GM23338 (cell line): Measurements from ENCODE around the gene ZNF532. TPM values are rescaled to one million over a fixed set of nuclear protein-coding genes. Genes with fewer than 3 reads are reported as not detected.

Experiments
- ATAC-seq: fragments of 200-7000 bp; cut with Tn5 transposase; 3 replicates; pipeline ENCODE4 v1.9.1; 2020
- DNase-seq: peaks from one replicate; pipeline ENCODE4 v3.0.0-alpha.2; 2015; ENCODE audit warnings: low spot score
- H2AFZ ChIP-seq: fragments of 200-600 bp; sonication (generic); 2 replicates; pipeline ENCODE4 v1.8.0; 2016; ENCODE audit warnings: antibody characterized with exemption, mild to moderate bottlenecking, moderate library complexity
- H3F3A ChIP-seq: fragments of 200-600 bp; sonication (generic); replicated peaks from 2 replicates; pipeline ENCODE4 v1.8.0; 2017; ENCODE audit warnings: antibody characterized with exemption, mixed run types, low read depth
- H3K27ac ChIP-seq: fragments of 200-600 bp; sonication (generic); 2 replicates; pipeline ENCODE4 v1.6.1; 2016; ENCODE audit warnings: low read depth
- H3K27me3 ChIP-seq: fragments of 200-600 bp; sonication (generic); 2 replicates; pipeline ENCODE4 v1.8.0; 2016; ENCODE audit warnings: mild to moderate bottlenecking, mixed run types, moderate library complexity; ENCODE audit not compliant: insufficient read depth
- H3K36me3 ChIP-seq: fragments of 200-600 bp; sonication (generic); 2 replicates; pipeline ENCODE4 v1.8.0; 2016; ENCODE audit warnings: mild to moderate bottlenecking; ENCODE audit not compliant: insufficient read depth
- H3K4me1 ChIP-seq: fragments of 200-600 bp; sonication (generic); 2 replicates; pipeline ENCODE4 v1.8.0; 2016; ENCODE audit warnings: mild to moderate bottlenecking, moderate library complexity; ENCODE audit not compliant: insufficient read depth
- H3K4me2 ChIP-seq: fragments of 200-600 bp; sonication (generic); 2 replicates; pipeline ENCODE4 v1.7.1; 2017; ENCODE audit warnings: mixed run types
- H3K4me3 ChIP-seq: fragments of 200-600 bp; sonication (generic); 2 replicates; pipeline ENCODE4 v1.6.1; 2016; ENCODE audit warnings: mixed run types
- H3K79me2 ChIP-seq: fragments of 200-600 bp; sonication (generic); replicated peaks from 2 replicates; pipeline ENCODE4 v1.8.0; 2017; ENCODE audit warnings: mild to moderate bottlenecking; ENCODE audit not compliant: insufficient read depth
- H3K9me2 ChIP-seq: fragments of 200-600 bp; sonication (generic); 2 replicates; pipeline ENCODE4 v1.8.0; 2017; ENCODE audit not compliant: insufficient read depth
- H4K20me1 ChIP-seq: fragments of 200-600 bp; sonication (generic); replicated peaks from 2 replicates; pipeline ENCODE4 v1.8.0; 2017; ENCODE audit warnings: mild to moderate bottlenecking; ENCODE audit not compliant: insufficient read depth
- H3K27ac Mint-ChIP-seq: 2 replicates; pipeline ENCODE4 v1.8.0; 2020; ENCODE audit warnings: inconsistent platforms, mild to moderate bottlenecking, moderate library complexity, mixed read lengths
- H3K27me3 Mint-ChIP-seq: 3 replicates; pipeline ENCODE4 v1.8.0; 2022; ENCODE audit warnings: low read depth, mild to moderate bottlenecking, moderate library complexity, mixed read lengths, inconsistent platforms; ENCODE audit not compliant: insufficient read depth, poor library complexity
- H3K36me3 Mint-ChIP-seq: 3 replicates; pipeline ENCODE4 v1.8.0; 2021; ENCODE audit warnings: low read depth, mild to moderate bottlenecking, inconsistent platforms, moderate library complexity, mixed read lengths
- H3K4me1 Mint-ChIP-seq: 3 replicates; pipeline ENCODE4 v1.8.0; 2020; ENCODE audit warnings: mild to moderate bottlenecking, inconsistent platforms, mixed read lengths
- H3K4me3 Mint-ChIP-seq: 3 replicates; pipeline ENCODE4 v1.8.0; 2021; ENCODE audit warnings: moderate library complexity, mild to moderate bottlenecking, inconsistent platforms, mixed read lengths
- H3K9me3 Mint-ChIP-seq: 3 replicates; pipeline ENCODE4 v1.8.0; 2020; ENCODE audit warnings: moderate library complexity, mild to moderate bottlenecking, inconsistent platforms, mixed read lengths
- CREB1 ChIP-seq: fragments of 250-450 bp; sonication (Bioruptor Pico); IDR thresholded peaks from 2 replicates; pipeline ENCODE4 v1.5.0; 2020; ENCODE audit warnings: low read depth, mild to moderate bottlenecking, moderate library complexity
- EZH2 ChIP-seq: fragments of 200-600 bp; sonication (generic); IDR thresholded peaks from one replicate; pipeline ENCODE4 v1.8.0; 2017; ENCODE audit warnings: antibody characterized with exemption, mild to moderate bottlenecking, low read depth; ENCODE audit not compliant: unreplicated experiment
- EZH2phosphoT487 ChIP-seq: fragments of 200-600 bp; sonication (generic); IDR thresholded peaks from one replicate; pipeline ENCODE4 v1.8.1; 2018; ENCODE audit warnings: antibody characterized with exemption; ENCODE audit not compliant: unreplicated experiment
- JUNB ChIP-seq: IDR thresholded peaks from one replicate; pipeline ENCODE4 v1.6.1; 2016; ENCODE audit warnings: antibody characterized with exemption; ENCODE audit not compliant: unreplicated experiment
- NANOG ChIP-seq: IDR thresholded peaks from 2 replicates; pipeline ENCODE4 v1.6.1; 2016; ENCODE audit warnings: antibody characterized with exemption, borderline replicate concordance
- POLR2AphosphoS5 ChIP-seq: IDR thresholded peaks from 2 replicates; pipeline ENCODE4 v1.6.1; 2016; ENCODE audit warnings: antibody characterized with exemption, low read depth
- REST ChIP-seq: IDR thresholded peaks from one replicate; pipeline ENCODE4 v1.6.1; 2018; ENCODE audit warnings: antibody characterized with exemption; ENCODE audit not compliant: unreplicated experiment
- STAT1 ChIP-seq: IDR thresholded peaks from one replicate; pipeline ENCODE4 v1.6.1; 2016; ENCODE audit warnings: antibody characterized with exemption; ENCODE audit not compliant: unreplicated experiment
- ZNF114 ChIP-seq: fragments of 250-450 bp; sonication (Bioruptor Pico); IDR thresholded peaks from 2 replicates; pipeline ENCODE4 v1.5.0; 2020; ENCODE audit warnings: mild to moderate bottlenecking, moderate library complexity
- ZNF331 ChIP-seq: fragments of 250-450 bp; sonication (Bioruptor Pico); IDR thresholded peaks from 2 replicates; pipeline ENCODE4 v1.5.0; 2020; ENCODE audit warnings: low read depth, mild to moderate bottlenecking, moderate library complexity
- ZNF462 ChIP-seq: fragments of 250-450 bp; sonication (Bioruptor Pico); IDR thresholded peaks from 2 replicates; pipeline ENCODE4 v1.5.0; 2020; ENCODE audit warnings: mild to moderate bottlenecking, moderate library complexity
- polyA plus RNA-seq: library from polyadenylated mRNA; unstranded; fragments of >200 nt; fragmentation: Nextera tagmentation; extraction: Ambion mirVana; gene quantifications from 2 replicates; pipeline ENCODE4 v1.2.1, GENCODE V29; 2016
- total RNA-seq: library from RNA; depleted of rRNA; stranded (reverse); fragments of >200 nt; shearing (Covaris generic); gene quantifications from 2 replicates; pipeline ENCODE4 v1.2.3, GENCODE V29; 2014
- TF ChIP-seq, protein P1 (sequence below), 2 experiments: fragments of 200-600 bp in 1 of 2; sonication (generic) in 1 of 2; conservative IDR thresholded peaks; 2 replicates each; pipeline versions ENCODE4 v1.5.1 to v1.6.1; 2016 to 2017; ENCODE audit warnings: antibody characterized with exemption in 2 of 2, low read depth in 2 of 2, mild to moderate bottlenecking in 2 of 2, moderate library complexity in 1 of 2
- TF ChIP-seq, protein P2 (sequence below): IDR thresholded peaks from 2 replicates; pipeline ENCODE4 v1.6.1; 2016; ENCODE audit warnings: antibody characterized with exemption

ZNF532 gene
- total and polyA plus RNA-seq, 2 experiments from 2014 or later: 51.5 to 225 TPM

DNA sequence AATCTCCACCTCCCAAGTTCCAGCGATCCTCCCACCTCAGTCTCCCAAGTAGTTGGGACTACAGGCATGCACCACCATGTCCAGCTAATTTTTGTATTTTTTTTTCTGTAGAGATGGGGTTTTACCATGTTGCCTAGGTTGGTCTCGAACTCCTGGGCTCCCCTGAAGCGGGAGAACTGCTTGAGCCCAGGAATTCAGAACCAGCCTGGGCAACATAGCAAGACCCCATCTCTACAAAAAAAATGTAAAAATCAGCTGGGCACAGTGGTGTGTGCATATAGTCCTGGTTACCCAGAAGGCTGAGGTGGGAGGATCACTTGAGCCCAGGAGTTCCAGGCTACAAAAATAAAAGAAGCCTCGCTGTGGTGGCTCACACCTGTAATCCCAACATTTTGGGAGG is 12.0 kb upstream of the ZNF532 start (continued):
- TF ChIP-seq ZNF331 (CRISPR knock-in tag) (no peak), EZH2 (no peak), ZNF114 (no peak), EZH2phosphoT487 (no peak), JUNB (no peak), CREB1 (no peak), STAT1 (no peak)

- H3F3A ChIP-seq: peaks cover 5% of the 10 kb centered on the region
- no peaks in the 10 kb centered on the region for H3K9me2 ChIP-seq
These were observed 11.1 kb upstream of the ZNF532 start for GRCh38 chr18:58853561-58853960.

More at GRCh38 chr18:58853561-58853960, 11.1 kb upstream of the ZNF532 start:
- no peaks in the 10 kb centered on the region for H3K79me2 ChIP-seq
- Mint-ChIP-seq H3K27ac (no peak overlapping the region), H3K4me3 (no peak overlapping the region), H3K4me1 (peaks cover 38% of the 10 kb centered on the region), H3K36me3 (peaks cover 4% of the 10 kb centered on the region; the same call in 1 of the 3 replicates), H3K9me3 (peaks cover 2% of the 10 kb centered on the region; the same call in 1 of the 3 replicates), H3K27me3 (peaks cover 12% of the 10 kb centered on the region)
- no peak for DNase-seq
- H3K4me3 ChIP-seq: no peak overlapping the region
- ATAC-seq: no peak
- no peak overlapping the region for H2AFZ ChIP-seq
- H3K27me3 ChIP-seq: no peaks in the 10 kb centered on the region
- peaks cover 39% of the 10 kb centered on the region for H3K4me1 ChIP-seq
- no peaks in the 10 kb centered on the region for H4K20me1 ChIP-seq
- no peak overlapping the region for H3K27ac ChIP-seq
- no peaks in the 10 kb centered on the region for H3K36me3 ChIP-seq
- TF ChIP-seq NANOG (no peak), ZNF114 (no peak), REST (no peak), ZNF462 (no peak), ZNF331 (CRISPR knock-in tag) (no peak), POLR2AphosphoS5 (no peak), EZH2phosphoT487 (no peak), STAT1 (no peak), EZH2 (no peak), CREB1 (no peak), JUNB (no peak)
- TF ChIP-seq, protein P1, sequence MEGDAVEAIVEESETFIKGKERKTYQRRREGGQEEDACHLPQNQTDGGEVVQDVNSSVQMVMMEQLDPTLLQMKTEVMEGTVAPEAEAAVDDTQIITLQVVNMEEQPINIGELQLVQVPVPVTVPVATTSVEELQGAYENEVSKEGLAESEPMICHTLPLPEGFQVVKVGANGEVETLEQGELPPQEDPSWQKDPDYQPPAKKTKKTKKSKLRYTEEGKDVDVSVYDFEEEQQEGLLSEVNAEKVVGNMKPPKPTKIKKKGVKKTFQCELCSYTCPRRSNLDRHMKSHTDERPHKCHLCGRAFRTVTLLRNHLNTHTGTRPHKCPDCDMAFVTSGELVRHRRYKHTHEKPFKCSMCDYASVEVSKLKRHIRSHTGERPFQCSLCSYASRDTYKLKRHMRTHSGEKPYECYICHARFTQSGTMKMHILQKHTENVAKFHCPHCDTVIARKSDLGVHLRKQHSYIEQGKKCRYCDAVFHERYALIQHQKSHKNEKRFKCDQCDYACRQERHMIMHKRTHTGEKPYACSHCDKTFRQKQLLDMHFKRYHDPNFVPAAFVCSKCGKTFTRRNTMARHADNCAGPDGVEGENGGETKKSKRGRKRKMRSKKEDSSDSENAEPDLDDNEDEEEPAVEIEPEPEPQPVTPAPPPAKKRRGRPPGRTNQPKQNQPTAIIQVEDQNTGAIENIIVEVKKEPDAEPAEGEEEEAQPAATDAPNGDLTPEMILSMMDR (conservative IDR thresholded peaks at IDR 0.05; ENCODE audit: low read depth in 2 of 2): no peak
- TF ChIP-seq, protein P2, sequence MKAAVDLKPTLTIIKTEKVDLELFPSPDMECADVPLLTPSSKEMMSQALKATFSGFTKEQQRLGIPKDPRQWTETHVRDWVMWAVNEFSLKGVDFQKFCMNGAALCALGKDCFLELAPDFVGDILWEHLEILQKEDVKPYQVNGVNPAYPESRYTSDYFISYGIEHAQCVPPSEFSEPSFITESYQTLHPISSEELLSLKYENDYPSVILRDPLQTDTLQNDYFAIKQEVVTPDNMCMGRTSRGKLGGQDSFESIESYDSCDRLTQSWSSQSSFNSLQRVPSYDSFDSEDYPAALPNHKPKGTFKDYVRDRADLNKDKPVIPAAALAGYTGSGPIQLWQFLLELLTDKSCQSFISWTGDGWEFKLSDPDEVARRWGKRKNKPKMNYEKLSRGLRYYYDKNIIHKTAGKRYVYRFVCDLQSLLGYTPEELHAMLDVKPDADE: no peak
- H3K4me2 ChIP-seq: no peak overlapping the region
